BE2C (cell line): ENCODE results near the gene COL5A1.

ENCODE experiments used
- DNase-seq: peaks from one replicate; pipeline ENCODE4 v3.0.0-alpha.2; 2020
- H3K27me3 ChIP-seq: fragments of 250-450 bp; sonication (Bioruptor Pico); 2 replicates; pipeline ENCODE4 v1.5.1; 2020; ENCODE audit warnings: mild to moderate bottlenecking
- H3K36me3 ChIP-seq: fragments of 250-450 bp; sonication (Bioruptor Pico); 2 replicates; pipeline ENCODE4 v1.5.1; 2020; ENCODE audit warnings: mild to moderate bottlenecking
- H3K4me1 ChIP-seq: fragments of 250-450 bp; sonication (Bioruptor Pico); 2 replicates; pipeline ENCODE4 v1.5.1; 2020
- H3K4me3 ChIP-seq: 2 replicates; pipeline ENCODE4 v1.5.1; 2011; ENCODE audit warnings: low read depth, low read length
- H3K9me3 ChIP-seq: fragments of 250-450 bp; sonication (Bioruptor Pico); 2 replicates; pipeline ENCODE4 v1.5.1; 2020
- CTCF ChIP-seq: IDR thresholded peaks from 2 replicates; pipeline ENCODE4 v1.5.1; 2012; ENCODE audit warnings: mild to moderate bottlenecking, low read depth, low read length

Gene COL5A1

GRCh38 chr9:134890155-134890495 is 248.5 kb downstream of the COL5A1 start:
- H3K27me3 ChIP-seq: no peaks in the 10 kb centered on the region
- H3K4me1 ChIP-seq: no peaks in the 10 kb centered on the region; the same call in 1 of the 2 replicates
- H3K4me3 ChIP-seq: no peak overlapping the region
- DNase-seq: no peak
- TF ChIP-seq CTCF: no peak
- no peaks in the 10 kb centered on the region; the same call in 1 of the 2 replicates for H3K9me3 ChIP-seq
- H3K36me3 ChIP-seq: no peaks in the 10 kb centered on the region

DNA sequence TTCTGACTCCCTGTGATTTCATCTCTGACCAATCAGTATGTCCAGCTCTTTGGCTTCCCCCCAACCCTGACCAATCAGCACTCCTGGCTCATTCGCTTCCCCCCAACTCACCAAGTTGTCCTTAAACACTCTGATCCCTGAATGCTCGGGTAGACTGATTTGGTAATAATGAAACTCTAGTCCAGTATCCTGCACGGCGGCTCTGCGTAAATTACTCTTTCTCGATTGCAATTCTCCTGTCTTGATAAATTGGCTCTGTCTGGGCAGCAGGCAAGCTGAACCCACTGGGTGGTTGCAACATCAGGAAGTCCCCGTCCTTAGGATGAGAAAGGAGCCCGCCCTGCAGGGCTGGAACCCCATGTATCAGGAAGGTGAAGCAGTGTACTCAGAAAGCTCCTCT is 249.4 kb downstream of the COL5A1 start:
- TF ChIP-seq CTCF: no peak
- no peaks in the 10 kb centered on the region for H3K36me3 ChIP-seq
- no peak for DNase-seq
- no peaks in the 10 kb centered on the region; the same call in 1 of the 2 replicates for H3K9me3 ChIP-seq
- H3K4me1 ChIP-seq: peaks cover 4% of the 10 kb centered on the region; the same call in 1 of the 2 replicates
- no peaks in the 10 kb centered on the region for H3K27me3 ChIP-seq
- H3K4me3 ChIP-seq: no peak overlapping the region

DNA sequence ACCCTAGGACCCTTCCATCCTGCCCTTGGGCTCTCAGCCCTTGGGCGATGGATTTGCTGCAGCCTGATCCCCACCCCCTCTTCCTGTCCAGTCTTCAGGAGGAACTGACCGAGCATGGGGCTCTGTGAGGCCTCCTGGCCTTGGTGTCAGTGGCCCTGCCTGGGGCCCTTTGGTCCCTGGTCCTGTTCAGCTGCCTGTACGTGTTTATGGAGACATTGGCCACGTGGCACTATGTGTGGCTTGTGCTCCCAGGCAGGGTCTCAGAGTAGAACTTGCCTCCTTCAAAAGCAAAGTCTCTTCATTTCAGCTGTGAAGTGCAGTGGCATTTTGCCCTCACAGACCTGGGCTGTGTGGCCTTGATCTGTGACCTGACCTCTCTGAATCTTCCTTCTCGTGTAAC is 250.1 kb downstream of the COL5A1 start:
- Histone ChIP-seq H3K27me3 (no peaks in the 10 kb centered on the region), H3K4me3 (no peak overlapping the region), H3K4me1 (peaks cover 8% of the 10 kb centered on the region), H3K36me3 (no peaks in the 10 kb centered on the region), H3K9me3 (no peaks in the 10 kb centered on the region; the same call in 1 of the 2 replicates)
- no peak for DNase-seq
- TF ChIP-seq CTCF: no peak

GRCh38 chr9:134892221-134892620 is 250.6 kb downstream of the COL5A1 start:
- H3K4me3 ChIP-seq: no peak overlapping the region
- H3K9me3 ChIP-seq: no peaks in the 10 kb centered on the region; the same call in 1 of the 2 replicates
- DNase-seq: no peak
- H3K27me3 ChIP-seq: no peaks in the 10 kb centered on the region
- H3K4me1 ChIP-seq: peaks cover 12% of the 10 kb centered on the region
- no peaks in the 10 kb centered on the region for H3K36me3 ChIP-seq
- no peak for TF ChIP-seq CTCF

DNA sequence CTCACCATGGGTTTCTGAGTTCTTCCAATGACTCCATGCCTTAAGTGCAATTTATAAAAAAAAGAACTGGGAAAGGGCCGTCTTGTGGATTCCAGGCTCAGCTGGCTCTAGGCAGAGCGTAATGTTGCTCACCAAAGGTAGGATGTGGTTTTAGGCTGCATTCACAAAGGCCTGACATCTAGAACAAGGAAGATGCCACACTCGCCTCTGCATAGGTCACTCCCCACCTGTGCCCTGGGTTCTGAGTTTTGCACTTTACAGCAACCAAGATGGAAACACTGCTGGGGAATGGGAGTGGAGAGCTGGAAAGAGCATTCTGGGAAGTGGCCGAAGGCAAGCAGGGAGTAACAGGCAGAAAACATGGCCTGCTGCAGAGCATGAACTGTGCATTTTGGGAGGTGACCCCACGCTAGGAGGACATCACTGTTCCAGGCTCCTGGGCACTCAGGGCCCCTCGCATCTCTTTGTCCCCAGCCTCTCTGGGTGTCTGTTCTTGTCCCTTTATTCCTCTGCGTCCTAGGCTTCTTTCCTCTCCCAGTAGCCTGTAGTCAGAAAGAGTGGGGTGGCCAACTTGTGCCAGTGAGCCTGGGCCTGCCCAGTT is 251.3 kb downstream of the COL5A1 start:
- no peak for DNase-seq
- Histone ChIP-seq H3K9me3 (no peaks in the 10 kb centered on the region; the same call in 1 of the 2 replicates), H3K4me1 (peaks cover 19% of the 10 kb centered on the region), H3K27me3 (no peaks in the 10 kb centered on the region), H3K36me3 (no peaks in the 10 kb centered on the region), H3K4me3 (no peak overlapping the region)
- TF ChIP-seq CTCF: no peak
